Mammary epithelial cell (primary cell): Measurements from ENCODE around the gene RGL3.

Source experiments
- EZH2 ChIP-seq: IDR thresholded peaks from 2 replicates; pipeline ENCODE4 v1.6.1; 2012; ENCODE audit warnings: low read length, inconsistent platforms, borderline replicate concordance
- TF ChIP-seq, protein P1 (sequence below), 2 donors: IDR thresholded peaks in 1 of 2; conservative IDR thresholded peaks in 1 of 2; 2 replicates each; pipeline ENCODE4 v1.5.1; 2011 to 2012; ENCODE audit warnings: inconsistent platforms in 2 of 2, low read length in 2 of 2, mild to moderate bottlenecking in 2 of 2, control low read depth in 1 of 2, low read depth in 1 of 2; ENCODE audit not compliant: insufficient read depth in 1 of 2; ENCODE audit errors: extremely low read depth in 1 of 2

DNA sequence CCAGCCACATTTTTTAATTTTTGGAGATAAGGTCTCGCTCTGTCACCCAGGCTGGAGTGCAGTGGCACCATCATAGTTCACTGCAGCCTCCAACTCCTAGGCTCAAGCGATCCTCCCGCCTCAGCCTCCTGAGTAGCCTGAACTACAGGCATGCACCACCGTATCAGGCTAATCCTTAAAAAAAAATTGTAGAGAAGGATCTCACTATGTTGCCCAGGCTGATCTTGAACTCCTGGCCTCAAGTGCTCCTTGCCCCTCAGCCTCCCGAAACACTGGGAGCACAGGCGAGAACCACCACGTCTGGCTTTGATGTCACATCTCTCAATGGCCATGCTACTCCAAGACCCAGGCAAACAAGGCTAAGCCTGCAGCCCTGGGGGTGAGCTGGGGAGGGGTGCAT lies 37.5 kb upstream of the RGL3 start:
- TF ChIP-seq, protein P1, sequence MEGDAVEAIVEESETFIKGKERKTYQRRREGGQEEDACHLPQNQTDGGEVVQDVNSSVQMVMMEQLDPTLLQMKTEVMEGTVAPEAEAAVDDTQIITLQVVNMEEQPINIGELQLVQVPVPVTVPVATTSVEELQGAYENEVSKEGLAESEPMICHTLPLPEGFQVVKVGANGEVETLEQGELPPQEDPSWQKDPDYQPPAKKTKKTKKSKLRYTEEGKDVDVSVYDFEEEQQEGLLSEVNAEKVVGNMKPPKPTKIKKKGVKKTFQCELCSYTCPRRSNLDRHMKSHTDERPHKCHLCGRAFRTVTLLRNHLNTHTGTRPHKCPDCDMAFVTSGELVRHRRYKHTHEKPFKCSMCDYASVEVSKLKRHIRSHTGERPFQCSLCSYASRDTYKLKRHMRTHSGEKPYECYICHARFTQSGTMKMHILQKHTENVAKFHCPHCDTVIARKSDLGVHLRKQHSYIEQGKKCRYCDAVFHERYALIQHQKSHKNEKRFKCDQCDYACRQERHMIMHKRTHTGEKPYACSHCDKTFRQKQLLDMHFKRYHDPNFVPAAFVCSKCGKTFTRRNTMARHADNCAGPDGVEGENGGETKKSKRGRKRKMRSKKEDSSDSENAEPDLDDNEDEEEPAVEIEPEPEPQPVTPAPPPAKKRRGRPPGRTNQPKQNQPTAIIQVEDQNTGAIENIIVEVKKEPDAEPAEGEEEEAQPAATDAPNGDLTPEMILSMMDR (conservative IDR thresholded peaks at IDR 0.05 in 1 of 2, IDR thresholded peaks at IDR 0.05 in 1 of 2; ENCODE audit: extremely low read depth in 1 of 2, insufficient read depth in 1 of 2, low read depth in 1 of 2, low read length in 2 of 2): no peak
- TF ChIP-seq EZH2: no peak
